Muscle layer of duodenum (tissue), 2 donors: ENCODE results near the gene DHRS7B.
"Not testable (repeated sequence)": the region's sequence is repeated elsewhere in the genome, so short reads cannot be mapped to it uniquely, and the experiment has no call there.

Experiments used
- H3K27ac ChIP-seq: one replicate; pipeline ENCODE4 v1.7.0; 2013; ENCODE audit warnings: mild to moderate bottlenecking, low read length
- H3K27me3 ChIP-seq: one replicate; pipeline ENCODE4 v1.7.0; 2013; ENCODE audit warnings: low read depth, mild to moderate bottlenecking, control low read depth, low read length
- H3K36me3 ChIP-seq, 2 donors: one replicate each; pipeline ENCODE4 v1.7.0; 2013; ENCODE audit warnings: low read length in 2 of 2, control low read depth in 1 of 2, mild to moderate bottlenecking in 1 of 2; ENCODE audit not compliant: insufficient read depth in 2 of 2, control insufficient read depth in 1 of 2
- H3K4me1 ChIP-seq, 2 donors: one replicate each; pipeline ENCODE4 v1.7.0; 2013; ENCODE audit warnings: low read length in 2 of 2, mild to moderate bottlenecking in 2 of 2, control low read depth in 1 of 2, moderate library complexity in 1 of 2; ENCODE audit not compliant: insufficient read depth in 2 of 2, control insufficient read depth in 1 of 2
- H3K4me3 ChIP-seq, 2 donors: one replicate each; pipeline ENCODE4 v1.7.0; 2013; ENCODE audit warnings: low read length in 2 of 2, low read depth in 1 of 2, mild to moderate bottlenecking in 1 of 2
- H3K9me3 ChIP-seq, 2 donors: one replicate each; pipeline ENCODE4 v1.7.0; 2013; ENCODE audit warnings: low read length in 2 of 2, control low read depth in 1 of 2, mild to moderate bottlenecking in 1 of 2; ENCODE audit not compliant: control insufficient read depth in 1 of 2
- donor health status: healthy.

The DHRS7B gene

DNA sequence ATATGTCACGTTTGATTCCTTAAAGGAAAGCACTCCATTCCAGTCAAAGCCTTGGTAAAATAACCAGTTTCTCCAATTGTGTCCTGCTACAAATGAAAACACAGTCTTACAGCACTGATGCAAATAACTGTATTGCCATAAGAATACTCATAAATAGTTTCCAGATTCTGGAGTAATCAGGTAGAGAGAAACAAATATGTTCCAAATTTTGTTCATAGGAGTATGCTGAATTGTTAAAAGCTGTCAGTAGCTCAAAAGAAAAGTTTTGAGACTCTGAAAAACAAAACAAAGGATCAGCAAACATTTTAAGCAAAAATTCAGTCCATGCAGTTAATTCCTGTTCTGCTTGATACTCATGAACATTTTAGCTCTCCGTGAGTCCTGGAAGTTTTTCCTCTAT is 7.8 kb downstream of the DHRS7B start:
- Histone ChIP-seq H3K4me3 (no peak overlapping the region), H3K9me3 (no peaks in the 10 kb centered on the region), H3K36me3 (no peaks in the 10 kb centered on the region), H3K27ac (no peak overlapping the region), H3K4me1 (no peaks in the 10 kb centered on the region), H3K27me3 (no peaks in the 10 kb centered on the region)

DNA sequence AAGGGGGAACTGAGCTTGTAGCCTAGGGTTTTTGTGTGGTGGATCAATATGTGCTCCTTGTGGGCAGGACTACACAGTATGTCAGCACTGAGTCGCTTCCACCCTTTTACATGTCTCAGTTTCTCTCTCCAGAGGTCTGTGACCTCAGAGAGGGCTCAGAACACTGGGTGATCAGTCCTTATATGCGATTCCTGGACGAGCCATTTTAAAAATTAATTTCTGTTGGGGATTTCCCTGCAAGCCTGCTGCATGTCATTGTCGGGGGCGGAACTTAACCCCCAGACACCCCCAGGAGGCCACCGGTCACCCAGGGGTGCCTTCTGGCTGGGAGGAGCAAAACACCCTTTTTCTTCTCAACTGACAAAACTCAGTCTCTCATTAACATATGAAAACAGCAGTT is 14.1 kb downstream of the DHRS7B start:
- H3K36me3 ChIP-seq = no peaks in the 10 kb centered on the region
- no peaks in the 10 kb centered on the region for H3K4me1 ChIP-seq

GRCh38 chr17:21141331-21141730 is 14.6 kb downstream of the DHRS7B start:
- Histone ChIP-seq H3K4me3 (no peak overlapping the region), H3K4me1 (no peaks in the 10 kb centered on the region), H3K27ac (no peak overlapping the region), H3K27me3 (no peaks in the 10 kb centered on the region), H3K9me3 (no peaks in the 10 kb centered on the region), H3K36me3 (no peaks in the 10 kb centered on the region)

More for the DNA sequence above, 14.1 kb downstream of the DHRS7B start:
- no peak overlapping the region for H3K27ac ChIP-seq
- H3K4me3 ChIP-seq = no peak overlapping the region
- no peaks in the 10 kb centered on the region for H3K9me3 ChIP-seq
- H3K27me3 ChIP-seq = no peaks in the 10 kb centered on the region

DNA sequence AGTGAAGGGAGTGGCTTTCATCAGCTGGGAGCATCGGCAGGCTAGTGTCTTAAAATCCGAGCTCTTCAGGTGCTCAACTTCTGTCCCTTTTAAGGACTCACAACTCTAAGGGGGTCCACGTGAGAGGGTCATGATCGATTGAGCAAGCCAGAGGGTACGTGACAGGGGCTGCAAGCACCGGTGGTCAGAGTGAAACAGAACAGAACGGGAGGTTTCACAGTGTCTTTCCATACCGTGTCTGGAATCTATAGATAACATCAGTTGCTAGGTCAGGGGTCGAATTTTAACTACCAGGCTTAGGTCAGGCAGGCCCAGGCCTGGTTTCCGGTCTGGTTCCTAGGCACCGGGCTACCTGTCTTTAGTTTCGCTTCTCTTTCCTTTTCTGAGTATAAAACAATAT is 15.3 kb downstream of the DHRS7B start:
- H3K27me3 ChIP-seq, H3K4me3 ChIP-seq, H3K27ac ChIP-seq, H3K9me3 ChIP-seq, H3K36me3 ChIP-seq, H3K4me1 ChIP-seq: not testable (repeated sequence)

DNA sequence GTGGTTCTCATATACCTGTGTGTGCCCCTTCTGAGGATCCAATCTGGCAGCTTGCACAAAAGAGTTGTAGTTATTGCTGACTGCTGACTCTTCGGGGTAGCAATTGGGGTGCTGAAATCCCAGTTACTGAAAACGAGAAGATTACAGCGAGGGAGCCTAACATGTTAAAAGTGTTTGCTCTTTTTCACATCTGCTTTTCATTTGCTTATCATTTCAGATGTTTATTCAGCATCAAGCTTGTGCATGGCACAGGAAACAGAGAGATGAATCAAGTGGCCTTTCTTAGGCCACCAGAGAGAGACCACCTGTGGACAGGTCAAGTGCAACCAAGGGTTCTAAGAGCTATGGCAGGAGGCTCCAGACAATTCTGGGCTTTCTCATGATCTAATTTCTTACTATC is 16.9 kb downstream of the DHRS7B start:
- Histone ChIP-seq H3K27ac (no peak overlapping the region), H3K4me3 (no peak overlapping the region), H3K4me1 (no peaks in the 10 kb centered on the region), H3K9me3 (no peaks in the 10 kb centered on the region), H3K27me3 (no peaks in the 10 kb centered on the region), H3K36me3 (no peaks in the 10 kb centered on the region)

DNA sequence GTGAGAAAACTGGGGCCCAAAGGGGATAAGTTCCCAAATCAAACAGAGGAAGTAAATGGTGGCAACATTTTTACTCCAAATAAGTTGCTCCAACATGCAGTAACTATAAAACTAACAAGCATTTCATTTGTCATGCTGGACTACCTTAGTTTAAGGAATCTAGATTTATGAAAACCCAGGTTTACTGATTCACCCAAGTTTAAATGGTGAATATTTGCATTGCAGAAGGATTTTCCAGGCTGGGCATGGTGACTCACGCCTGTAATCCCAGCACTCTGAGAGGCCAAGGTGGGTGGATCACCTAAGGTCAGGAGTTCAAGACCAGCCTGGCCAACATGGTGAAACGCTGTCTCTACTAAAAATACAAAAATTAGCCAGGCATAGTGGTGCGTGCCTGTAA is 17.5 kb downstream of the DHRS7B start:
- H3K4me3 ChIP-seq, H3K27ac ChIP-seq, H3K4me1 ChIP-seq, H3K36me3 ChIP-seq, H3K27me3 ChIP-seq, H3K9me3 ChIP-seq: not testable (repeated sequence)

GRCh38 chr17:21146362-21147015 is 19.7 kb downstream of the DHRS7B start:
- Histone ChIP-seq H3K9me3 (no peaks in the 10 kb centered on the region), H3K27me3 (no peaks in the 10 kb centered on the region), H3K4me1 (no peaks in the 10 kb centered on the region), H3K4me3 (no peak overlapping the region), H3K27ac (no peak overlapping the region), H3K36me3 (no peaks in the 10 kb centered on the region)

- no peaks in the 10 kb centered on the region for H3K36me3 ChIP-seq
These were observed 22.9 kb downstream of the DHRS7B start for GRCh38 chr17:21149621-21150020.

DNA sequence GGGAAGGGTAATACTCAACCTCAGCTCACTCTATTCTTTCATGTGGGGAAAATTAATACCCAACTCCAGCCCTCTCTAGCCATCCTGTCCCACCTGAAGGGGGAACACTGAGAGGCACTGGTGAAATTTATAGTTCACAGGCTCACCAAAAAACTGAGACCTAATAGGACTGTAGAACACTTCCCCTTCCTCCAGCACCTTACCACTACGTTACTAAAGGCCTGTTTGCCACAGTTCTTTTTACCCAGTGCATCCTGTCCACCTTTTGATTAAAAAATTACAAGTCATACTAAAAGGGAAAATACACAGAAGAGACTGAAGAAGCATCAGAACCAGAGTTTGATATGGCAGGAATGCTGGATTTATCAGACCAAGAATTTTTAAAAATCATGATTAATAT is 26.0 kb downstream of the DHRS7B start:
- no peak overlapping the region for H3K27ac ChIP-seq

More at GRCh38 chr17:21149621-21150020, 22.9 kb downstream of the DHRS7B start:
- no peaks in the 10 kb centered on the region for H3K9me3 ChIP-seq
- no peak overlapping the region for H3K27ac ChIP-seq
- no peaks in the 10 kb centered on the region for H3K4me1 ChIP-seq
- H3K27me3 ChIP-seq = no peaks in the 10 kb centered on the region
- no peak overlapping the region for H3K4me3 ChIP-seq

DNA sequence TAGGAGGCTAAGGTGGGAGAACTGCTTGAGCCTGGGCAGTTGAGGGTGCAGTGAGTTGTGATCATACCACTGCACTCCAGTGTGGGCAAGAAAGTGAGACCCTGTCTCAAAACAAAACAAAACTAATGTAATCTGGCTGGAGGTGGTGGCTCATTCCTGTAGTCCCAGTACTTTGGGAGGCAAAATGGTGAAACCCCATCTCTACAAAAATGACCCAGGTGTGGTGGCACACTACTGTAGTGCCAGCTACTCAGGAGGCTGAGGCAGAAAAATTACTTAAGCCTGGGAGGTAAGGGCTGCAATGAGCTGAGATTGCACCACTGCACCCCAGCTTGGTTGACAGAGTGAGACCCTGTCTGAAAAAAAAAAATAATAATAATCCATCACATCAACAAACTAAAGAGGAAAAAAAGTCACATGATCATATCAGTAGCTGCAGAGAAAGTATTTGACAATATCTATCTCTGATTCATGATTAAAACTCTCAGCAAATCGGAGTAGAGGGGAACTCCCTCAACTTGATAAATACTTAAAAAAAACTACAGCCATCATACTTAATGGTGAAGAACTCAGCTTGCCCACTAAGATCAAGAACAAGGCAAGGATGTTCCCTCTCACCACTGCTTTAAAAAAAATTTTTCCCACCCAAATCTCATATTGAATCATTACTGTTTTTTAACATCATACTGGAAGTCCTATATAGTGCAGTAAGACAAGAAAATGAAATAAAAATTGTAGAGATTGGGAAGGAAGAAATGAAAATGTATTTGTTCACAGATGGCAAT is 31.0 kb downstream of the DHRS7B start:
- Histone ChIP-seq H3K4me3 (no peak overlapping the region), H3K9me3 (peaks cover 0 to 6% of the 10 kb centered on the region in 2 donors), H3K36me3 (no peaks in the 10 kb centered on the region), H3K4me1 (no peaks in the 10 kb centered on the region), H3K27ac (no peak overlapping the region), H3K27me3 (no peaks in the 10 kb centered on the region)

More for the DNA sequence above, 26.0 kb downstream of the DHRS7B start:
- Histone ChIP-seq H3K4me1 (no peaks in the 10 kb centered on the region), H3K27me3 (no peaks in the 10 kb centered on the region), H3K9me3 (peaks cover 0 to 6% of the 10 kb centered on the region in 2 donors), H3K36me3 (no peaks in the 10 kb centered on the region), H3K4me3 (no peak overlapping the region)

DNA sequence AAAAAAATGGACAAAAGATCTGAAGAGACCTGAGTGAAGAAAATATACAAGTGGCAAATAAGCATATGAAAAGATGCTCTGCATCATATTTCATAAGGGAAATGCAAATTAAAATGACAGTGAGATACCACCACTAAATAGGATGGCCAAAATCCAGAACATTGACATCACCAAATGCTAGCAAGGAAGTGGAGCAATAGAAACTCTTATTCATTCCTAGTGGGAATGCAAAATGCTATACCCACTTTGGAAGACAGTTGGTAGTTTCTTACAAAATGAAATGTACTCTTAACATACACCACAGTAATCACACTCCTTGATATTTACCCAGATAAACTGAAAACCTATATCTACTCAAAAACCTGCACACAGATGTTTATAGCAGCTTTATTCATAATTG is 33.6 kb downstream of the DHRS7B start:
- Histone ChIP-seq H3K27ac (no peak overlapping the region), H3K36me3 (no peaks in the 10 kb centered on the region), H3K4me3 (no peak overlapping the region), H3K27me3 (no peaks in the 10 kb centered on the region), H3K4me1 (no peaks in the 10 kb centered on the region), H3K9me3 (peaks cover 0 to 4% of the 10 kb centered on the region in 2 donors)
